GF-D8 (cell line): ENCODE measurements around the gene FKBP4.
A peak's percentile ranks its signal among the peaks of the same experiment; 100 is the strongest.
"Not testable (repeated sequence)": the region's sequence is repeated elsewhere in the genome, so short reads cannot be mapped to it uniquely, and the experiment has no call there.

Source experiments
- DNase-seq: peaks from one replicate; lab custom pipeline; 2025; lab: John Stamatoyannopoulos, UW

The FKBP4 gene, protein sequence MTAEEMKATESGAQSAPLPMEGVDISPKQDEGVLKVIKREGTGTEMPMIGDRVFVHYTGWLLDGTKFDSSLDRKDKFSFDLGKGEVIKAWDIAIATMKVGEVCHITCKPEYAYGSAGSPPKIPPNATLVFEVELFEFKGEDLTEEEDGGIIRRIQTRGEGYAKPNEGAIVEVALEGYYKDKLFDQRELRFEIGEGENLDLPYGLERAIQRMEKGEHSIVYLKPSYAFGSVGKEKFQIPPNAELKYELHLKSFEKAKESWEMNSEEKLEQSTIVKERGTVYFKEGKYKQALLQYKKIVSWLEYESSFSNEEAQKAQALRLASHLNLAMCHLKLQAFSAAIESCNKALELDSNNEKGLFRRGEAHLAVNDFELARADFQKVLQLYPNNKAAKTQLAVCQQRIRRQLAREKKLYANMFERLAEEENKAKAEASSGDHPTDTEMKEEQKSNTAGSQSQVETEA

DNA sequence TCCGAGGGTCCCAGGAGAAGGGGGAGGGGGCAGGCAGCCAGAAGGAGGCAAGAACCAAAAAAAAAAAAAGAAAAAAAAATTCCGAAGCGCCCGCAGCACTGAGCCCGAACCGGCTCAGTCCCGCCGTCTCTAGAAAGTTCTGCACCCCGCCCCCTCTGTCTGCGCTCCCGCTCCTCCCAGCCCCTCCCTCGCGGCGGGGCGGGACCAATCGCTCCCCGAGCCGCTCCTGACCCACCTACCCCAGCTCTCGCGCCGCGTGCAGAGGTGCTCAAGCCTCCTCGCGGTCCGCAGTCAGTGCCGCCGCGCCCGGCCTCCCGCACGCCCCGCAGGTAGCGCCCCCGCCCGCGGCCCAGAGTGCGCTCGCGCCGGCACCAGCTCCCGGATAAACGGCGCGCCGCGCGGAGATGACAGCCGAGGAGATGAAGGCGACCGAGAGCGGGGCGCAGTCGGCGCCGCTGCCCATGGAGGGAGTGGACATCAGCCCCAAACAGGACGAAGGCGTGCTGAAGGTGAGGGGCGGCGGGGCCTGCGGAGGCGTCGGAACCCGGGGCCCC lies at the start of gene FKBP4:
Gene FKBP4, plus strand, starts transcription at position 235 of the 554 bp plus-strand sequence. Its CDS starts 170 bp downstream, at position 405.
- peak; percentile 71 for DNase-seq

DNA sequence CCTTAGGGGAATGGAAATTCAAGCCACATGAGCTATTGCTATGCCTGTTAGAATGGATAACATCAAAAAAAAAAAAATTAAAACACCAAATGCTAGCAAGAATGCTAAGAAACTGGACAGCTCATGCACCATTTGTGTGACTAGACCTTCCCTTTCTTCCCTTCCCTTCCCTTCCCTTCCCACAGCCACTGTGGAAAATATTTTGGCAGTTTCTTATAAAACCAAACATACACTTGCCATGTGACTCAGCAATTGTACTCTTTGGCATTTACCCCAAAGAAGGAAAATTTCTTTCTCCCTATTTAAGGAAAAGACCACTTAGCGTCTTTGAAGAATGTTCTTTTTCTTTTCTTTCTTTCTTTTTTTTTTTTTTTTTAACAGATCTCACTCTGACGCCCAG lies 49.1 kb upstream of the FKBP4 start:
- DNase-seq = no peak

DNA sequence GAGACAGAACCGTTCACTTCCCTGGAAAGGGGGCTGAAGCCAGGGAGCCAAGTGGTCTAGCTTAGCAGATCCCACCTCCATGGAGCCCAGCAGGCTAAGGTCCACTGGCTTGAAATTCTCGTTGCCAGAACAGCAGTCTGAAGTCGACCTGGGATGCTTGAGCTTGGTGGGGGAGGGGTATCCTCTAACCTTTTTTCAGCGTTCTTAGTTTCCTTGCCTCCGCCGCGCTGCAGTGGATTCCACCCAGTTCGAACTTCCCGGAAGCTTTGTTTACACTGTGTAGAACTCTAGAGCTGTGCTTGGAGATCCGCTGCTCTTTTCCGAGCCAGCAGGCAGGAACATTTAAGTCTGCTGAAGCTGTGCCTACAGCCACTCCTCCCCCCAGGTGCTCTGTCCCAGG lies 45.2 kb upstream of the FKBP4 start:
- no peak for DNase-seq

DNA sequence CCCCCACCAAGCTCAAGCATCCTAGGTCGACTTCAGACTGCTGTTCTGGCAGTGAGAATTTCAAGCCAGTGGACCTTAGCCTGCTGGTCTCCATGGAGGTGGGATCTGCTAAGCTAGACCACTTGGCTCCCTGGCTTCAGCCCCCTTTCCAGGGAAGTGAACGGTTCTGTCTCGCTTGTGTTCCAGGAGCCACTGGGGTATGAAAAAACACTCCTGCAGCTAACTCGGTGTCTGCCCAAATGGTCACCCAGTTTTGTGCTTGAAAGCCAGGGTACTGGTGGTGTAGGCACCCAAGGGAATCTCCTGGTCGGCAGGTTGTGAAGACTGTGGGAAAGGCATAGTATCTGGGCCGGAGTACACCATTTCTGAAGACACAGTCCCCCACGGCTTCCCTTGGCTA lies 44.6 kb upstream of the FKBP4 start:
- no peak for DNase-seq

DNA sequence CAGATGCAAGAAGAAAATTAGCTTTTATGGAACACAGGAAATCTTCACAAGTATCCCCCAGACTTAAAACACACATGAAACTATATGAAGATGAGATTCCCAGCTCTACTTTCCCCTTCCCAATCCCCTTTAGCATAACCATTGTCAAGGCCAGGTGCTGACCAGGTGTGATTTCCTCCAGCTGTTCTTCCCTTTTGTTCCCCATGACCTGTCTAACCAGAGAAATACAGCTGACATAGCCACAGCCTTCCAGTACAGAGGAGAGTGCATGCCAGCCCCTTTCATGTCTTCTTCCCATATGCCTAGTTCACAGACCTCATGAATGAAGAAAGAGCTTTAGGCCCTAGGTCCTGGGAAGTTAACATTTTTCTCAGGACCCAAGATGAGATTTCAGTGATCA lies 43.5 kb upstream of the FKBP4 start:
- DNase-seq = no peak

DNA sequence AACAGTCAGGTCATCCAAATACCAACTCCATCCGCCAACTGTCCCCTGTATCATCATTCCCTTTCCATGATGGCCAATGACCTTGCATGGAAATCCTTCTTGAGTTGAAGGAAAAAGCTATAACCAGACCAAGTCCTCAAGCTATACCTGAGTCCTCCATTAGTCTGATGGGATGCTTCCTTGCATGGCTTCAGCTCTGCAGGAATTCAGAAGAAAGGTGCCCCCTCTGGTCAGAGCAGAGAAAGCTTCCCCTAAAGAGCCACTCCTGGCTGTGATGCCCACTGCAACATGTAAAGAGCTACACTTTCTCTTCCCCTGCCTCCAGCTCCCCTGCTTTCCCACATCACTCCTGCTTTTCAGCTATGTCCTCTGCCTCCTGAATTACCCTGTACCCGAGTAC lies 43.1 kb upstream of the FKBP4 start:
- DNase-seq = no peak

DNA sequence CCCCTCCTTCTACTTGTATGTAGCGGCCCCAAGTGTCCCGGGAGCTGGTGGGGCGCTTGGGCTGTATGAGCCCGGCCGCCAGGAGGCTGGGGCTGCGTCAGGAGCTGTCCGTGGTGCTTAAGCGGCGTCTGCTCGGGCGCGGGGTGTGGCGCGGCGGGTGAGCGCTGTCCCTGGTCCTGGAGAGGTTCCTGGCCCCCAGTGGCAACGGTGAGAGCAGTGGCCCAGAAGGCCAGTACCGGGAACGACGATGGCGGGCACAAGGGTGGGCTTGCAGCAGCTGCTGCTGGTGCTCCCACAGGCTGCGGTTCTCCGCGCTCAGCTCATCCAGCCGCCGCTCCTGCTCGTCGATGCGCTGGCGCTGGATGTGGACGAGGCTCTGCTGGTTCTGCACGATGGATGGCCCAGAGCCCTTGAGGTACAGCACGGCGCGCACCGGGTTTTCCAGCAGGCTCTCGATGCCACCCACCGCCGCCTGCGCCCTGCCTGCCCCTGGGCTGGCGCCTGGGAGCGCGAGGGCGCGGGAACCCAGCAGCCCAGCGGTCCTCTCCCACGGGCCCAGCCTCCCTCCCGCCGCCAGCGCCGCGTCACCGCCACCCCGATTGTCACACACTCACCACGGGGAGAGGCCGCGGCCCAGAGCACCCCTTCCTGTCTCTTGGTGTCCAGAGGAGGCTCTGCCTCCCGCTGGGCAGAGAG lies 41.9 kb upstream of the FKBP4 start:
- DNase-seq = no peak

DNA sequence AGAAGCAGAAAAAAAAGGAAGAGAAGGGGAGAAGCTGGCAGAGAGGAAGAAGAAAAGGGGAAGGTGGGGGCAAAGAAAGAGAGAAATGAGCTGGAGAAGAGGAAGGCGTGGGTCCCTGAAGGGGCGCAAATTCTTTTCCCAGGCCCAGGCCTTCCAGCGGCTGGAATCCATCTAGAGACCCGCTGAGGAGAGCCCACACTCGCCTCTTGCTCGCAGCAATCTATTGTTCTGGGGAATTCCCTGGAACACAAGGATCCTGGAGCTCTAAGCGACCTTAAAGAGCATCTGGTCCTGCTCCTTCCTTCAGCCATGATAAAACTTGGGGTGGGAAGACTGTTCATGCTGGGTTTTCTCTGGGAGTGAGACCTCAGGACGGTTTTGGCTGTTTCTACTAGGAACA lies 41.2 kb upstream of the FKBP4 start:
- DNase-seq = no peak

DNA sequence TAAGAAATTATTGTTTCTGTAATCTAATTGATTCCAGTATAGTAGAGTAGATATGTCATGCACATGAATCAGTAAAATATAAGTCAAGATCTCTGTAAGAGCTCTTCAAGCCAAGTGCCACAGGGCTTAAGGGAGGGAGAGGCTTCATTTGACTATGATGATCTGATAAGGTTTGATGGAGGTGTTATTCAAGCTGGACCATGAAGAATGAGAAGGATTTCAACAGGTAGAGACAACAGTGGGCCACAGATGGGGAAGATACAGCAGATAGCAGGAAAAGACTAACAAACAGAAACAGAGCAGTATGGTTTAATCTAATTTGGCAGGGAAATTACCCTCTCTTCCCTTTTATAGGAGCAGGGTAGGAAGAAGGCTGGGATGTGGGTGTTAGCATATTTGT lies 40.6 kb upstream of the FKBP4 start:
- no peak for DNase-seq

DNA sequence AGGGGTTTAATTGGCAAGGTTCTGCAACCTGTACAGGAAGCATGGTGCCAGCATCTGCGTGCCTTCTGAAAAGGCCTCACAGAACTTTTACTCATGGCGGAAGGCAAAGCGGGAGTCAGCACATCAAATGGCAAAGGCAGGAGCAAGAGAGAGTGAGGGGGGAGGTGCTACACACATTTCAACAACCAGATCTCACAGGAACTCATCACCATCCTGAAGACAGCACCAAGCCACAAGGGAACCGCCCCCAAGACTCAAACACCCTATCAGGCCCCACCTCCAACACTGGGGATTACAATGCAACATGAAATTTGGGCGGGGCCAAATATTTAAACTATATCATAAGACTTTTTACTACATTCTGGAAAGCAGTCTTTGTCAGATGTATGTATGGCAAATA lies 38.0 kb upstream of the FKBP4 start:
- no peak for DNase-seq

DNA sequence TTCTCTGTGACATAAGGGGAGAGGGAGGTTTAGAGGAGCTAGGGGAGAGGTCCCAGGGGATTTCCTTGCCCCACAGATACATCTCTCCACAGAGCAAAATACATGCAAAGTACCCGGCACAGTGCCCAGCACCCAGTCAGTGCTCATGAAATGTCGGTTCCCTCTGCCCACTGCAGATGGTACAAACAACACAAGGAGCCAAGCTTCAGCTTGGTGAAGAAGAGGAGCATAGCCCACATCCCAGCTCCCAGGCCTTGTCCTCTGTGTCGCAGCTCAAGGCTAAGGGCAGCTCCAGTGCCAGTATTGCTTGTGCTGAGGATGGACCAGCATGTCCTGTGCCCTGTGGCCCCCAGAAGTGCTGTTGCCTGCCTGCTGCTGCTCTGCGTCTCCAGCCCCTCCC lies 35.0 kb upstream of the FKBP4 start:
- DNase-seq = no peak

DNA sequence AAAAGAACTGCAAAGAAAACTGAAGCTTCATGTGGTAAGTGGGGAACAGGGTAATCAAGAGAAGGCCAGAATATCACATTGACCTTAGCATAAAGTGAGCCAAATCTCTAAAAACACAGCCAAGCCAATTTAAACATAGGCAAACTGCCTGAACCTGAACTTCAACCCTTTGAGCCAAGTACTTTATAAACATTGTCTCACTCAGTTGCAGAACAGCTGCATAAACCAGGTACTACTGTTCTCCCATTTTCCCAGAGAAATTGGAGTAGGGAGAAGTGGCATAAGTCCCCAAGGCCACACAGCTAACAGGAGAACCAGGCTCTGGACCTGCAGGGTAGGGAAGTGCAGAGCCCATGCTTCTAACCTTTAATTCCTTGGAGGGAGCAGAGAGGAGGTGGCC lies 30.4 kb upstream of the FKBP4 start:
- DNase-seq = no peak

DNA sequence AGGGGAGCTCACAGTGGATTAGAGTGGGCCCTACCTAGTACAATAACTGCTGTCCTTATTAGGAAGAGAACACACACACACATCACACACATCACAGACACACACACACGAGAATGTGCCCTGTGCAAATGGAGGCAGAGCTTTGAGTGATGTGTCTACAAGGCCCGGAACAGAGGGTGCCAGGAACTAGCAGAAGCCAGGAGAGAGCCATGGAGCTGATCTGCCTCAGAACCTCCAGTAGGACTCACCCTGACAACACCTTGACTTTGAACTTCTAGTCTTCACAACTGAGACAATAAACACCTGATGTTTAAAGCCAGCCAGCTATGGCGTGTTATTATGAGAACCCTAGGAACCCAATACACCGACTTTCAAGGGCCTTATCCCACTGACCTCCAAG lies 29.7 kb upstream of the FKBP4 start:
- no peak for DNase-seq

DNA sequence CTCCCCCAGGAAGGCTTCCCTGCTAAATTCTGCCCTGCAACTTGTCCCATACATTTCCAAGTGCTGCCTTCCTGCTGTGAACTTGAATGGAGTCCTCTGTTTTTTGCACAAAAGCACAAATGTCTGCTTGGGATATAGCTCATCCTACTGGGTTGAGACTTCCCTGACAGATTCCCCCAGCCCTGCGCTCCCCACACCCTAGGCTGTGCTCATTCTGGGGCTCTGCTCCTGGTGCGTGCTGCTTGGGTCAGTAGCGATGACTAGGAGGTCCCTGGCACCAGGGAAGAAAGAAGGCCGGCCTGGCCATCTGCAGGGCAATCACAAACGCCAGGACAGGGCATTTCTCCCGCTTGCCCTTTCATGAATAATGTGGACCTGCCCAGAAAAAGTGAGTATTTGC lies 29.2 kb upstream of the FKBP4 start:
- no peak for DNase-seq

DNA sequence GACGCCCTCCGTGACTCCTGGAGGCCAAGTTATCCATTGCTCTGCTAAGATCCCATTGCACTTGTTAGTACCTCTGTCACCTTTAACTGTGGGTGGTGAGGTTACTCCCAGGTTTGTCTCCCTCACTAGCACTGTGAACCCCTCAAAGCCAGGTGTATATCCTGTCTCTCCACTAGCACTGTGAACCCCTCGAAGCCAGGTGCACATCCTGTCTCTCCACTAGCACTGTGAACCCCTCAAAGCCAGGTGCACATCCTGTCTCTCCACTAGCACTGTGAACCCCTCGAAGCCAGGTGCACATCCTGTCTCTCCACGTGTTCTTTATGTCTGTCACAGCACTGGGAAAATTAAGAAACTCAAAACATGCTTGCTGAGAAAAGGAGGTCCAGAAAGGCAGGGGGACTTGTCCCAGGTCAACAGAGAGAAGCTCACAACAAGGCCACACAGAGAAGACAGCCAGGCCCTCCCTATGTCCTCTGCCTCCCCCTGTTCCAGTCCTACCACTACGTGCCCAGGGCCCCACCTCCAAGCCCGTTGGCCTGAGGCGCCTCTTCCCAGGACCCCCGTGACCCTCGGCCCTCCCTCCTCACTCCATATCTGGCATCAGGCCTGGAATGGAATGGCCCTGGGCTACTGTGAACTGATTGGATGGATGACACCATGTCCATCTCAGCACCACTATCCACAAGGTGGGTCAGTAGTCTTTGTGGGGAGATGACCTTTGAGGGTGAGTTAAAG lies 26.4 kb upstream of the FKBP4 start:
- DNase-seq = no peak

DNA sequence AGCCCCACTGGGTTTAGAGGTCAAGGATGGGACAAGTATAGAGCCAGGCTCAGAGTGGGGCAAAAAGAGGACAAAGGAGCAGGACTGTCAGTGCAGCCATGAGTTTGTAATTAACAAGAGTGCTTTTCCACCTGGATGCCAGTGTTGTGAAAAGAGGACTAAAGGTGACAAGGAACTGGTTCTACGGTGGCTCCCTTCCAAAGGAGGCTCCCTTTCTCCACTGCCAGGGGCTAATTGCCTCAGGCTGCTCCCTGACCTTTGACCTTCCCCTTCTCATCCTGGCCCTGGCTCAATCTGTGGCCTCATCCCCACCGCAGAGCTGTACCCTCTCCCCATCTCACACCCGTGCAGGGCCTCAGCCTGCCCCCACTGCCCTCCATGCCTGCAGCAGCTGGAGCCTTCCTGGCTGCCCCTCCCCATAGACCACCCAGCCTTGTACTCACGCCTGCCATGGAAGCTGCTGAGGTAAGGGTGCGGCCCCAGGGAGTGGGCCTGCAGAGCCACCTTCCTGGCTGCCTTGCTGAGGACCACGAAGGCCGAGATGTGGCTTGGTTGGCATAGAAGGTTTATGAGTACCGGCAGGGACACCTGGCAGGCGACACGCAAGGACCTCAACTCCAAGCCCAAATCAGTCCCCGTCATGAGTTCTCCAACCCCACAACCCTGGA lies 24.8 kb upstream of the FKBP4 start:
- no peak for DNase-seq

DNA sequence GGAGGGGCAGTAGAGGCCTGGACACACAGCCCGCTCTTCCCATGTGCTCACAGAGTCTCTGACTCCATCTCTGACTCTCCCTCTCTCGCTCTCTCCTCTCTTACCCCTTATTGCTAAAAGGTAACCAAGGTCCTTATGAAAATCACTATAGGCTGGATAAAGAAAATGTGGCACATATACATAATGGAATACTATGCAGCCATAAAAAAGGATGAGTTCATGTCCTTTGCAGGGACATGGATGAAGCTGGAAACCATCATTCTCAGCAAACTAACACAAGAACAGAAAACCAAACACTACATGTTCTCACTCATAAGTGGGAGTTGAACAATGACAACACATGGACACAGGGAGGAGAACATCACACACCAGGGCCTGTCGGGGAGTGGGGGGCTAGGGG lies 24.2 kb upstream of the FKBP4 start:
- not testable (repeated sequence) for DNase-seq

DNA sequence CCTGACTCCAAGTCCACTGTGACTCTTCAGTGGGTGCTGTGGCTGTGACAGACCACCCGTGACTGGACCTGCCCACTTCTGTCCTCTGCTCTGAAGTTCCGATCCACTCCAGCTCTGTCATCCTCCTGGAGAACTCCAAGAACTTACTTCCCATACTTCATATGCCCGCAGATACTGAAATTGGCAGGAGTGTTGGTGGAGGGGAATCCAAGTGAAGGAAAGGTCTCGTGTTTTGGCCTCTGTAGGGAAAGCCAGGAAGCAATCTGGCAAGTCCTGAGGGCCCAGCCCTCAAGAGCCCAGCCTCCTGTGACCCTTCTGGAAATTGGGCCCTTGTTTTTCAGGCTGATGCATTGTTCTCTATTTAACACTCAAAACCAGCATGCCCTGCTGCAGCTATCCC lies 22.4 kb upstream of the FKBP4 start:
- no peak for DNase-seq

DNA sequence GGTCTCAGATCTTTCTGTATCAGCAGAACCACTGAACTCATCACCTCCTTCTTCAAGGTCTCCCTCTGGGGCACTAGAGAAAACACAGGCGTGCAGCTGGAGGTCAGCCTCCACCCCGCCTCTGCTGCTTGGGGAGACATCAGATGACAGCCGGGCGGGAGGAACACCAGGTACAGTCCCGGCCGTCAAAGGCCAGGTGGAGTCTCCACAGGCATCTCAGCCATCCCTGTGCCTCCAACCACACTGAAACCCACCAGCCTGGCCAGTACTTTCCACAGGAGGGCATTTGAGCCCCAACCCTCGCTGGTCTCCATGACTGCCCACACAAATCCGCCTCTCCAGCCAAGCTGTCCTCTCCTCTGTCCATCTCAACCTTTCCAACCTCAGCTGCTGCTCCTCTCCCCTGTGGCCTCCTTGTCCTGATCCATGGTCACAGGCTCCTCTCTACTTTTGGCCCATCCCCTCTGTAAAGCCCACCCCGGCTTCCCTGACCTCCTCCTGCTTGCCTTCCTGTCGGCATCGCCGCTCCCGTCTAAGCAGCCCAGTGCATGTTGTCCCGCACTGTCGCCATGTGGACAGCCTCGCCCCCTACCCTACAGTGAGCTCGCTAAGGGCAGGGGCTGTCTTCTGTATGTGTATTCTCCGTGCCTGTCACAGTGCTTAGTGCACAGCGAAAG lies 21.4 kb upstream of the FKBP4 start:
- DNase-seq = no peak

DNA sequence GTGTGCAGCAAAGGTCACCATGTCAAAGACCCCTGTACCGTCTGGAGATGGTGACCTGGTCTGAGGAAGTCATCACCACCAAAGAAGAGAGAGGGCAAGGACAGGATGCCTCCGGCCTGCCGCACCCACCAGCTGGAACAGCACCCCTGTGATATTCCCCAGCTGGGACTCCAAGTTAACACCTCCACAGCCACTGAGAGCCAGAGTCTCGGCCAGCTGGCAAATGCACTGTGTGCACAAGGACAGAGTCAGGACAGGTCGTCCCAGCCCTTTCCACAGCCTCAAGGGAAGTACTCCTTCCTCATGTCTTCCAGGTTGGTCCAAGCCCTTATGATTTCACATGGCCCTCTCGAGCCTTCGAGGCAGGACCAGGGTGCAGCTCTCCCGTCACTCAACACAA lies 19.3 kb upstream of the FKBP4 start:
- DNase-seq = no peak

DNA sequence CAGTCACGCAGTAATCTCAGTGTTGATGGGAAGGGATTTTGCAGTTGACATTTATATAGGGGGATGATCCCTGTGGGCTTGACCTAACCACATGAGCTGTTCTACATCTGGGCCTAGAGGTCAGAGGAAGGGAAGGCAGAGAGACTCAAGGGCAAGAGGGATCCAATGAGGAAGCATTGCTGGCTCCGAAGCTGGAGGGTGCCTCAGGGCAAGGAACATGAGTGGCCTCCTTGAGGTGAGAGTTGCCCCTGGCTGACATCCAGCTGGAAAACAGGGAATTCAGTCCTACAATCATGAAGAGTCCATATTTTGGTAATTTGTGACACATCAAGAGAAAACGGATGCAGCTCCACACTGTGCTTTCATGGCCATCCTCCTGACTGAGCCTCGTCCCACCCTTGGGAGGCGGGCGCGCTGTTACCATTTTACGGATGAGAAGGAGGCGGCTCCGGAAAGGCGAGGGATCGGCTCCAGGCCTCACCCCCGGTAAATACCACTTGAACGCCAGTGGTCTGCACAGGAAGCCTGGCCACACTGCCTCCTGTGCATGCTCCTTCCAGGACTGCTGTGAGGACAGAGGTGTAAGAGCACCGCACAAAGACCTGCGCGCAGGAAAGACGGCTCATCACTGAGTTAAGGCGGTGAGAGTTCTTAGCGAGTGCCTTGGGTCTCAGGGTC lies 18.5 kb upstream of the FKBP4 start:
- no peak for DNase-seq
